GM12892 (cell line): ENCODE data around the gene DENND4C.

Experiments
- POLR2A ChIP-seq: IDR thresholded peaks from 2 replicates; pipeline ENCODE4 v1.6.1; 2011; ENCODE audit warnings: low read depth, low read length, control low read depth
- TAF1 ChIP-seq: IDR thresholded peaks from 2 replicates; pipeline ENCODE4 v1.6.1; 2011; ENCODE audit warnings: low read depth, mild to moderate bottlenecking, control low read depth, low read length, borderline replicate concordance

GRCh38 chr9:19209188-19209587, 21.3 kb upstream of the DENND4C start:
- no peak for TF ChIP-seq POLR2A
- no peak for TF ChIP-seq TAF1
